SK-N-SH treated with all-trans-retinoic acid at 6 μM for 48 hours (cell line): Measurements from ENCODE around the gene ARFIP1.

Experiments
- ATAC-seq: fragments of 200-7000 bp; cut with Tn5 transposase; 3 replicates; pipeline ENCODE4 v1.9.1; 2020; ENCODE audit warnings: mild to moderate bottlenecking, moderate library complexity
- ARNTL ChIP-seq: fragments of 450-650 bp; formaldehyde crosslinking; IDR thresholded peaks from 2 replicates; pipeline ENCODE4 v1.5.0; 2020; ENCODE audit warnings: low read depth, mild to moderate bottlenecking, moderate library complexity, borderline replicate concordance
- BACH2 ChIP-seq: fragments of 250-450 bp; sonication (Bioruptor Pico); IDR thresholded peaks from 2 replicates; pipeline ENCODE4 v1.9.0; 2021; ENCODE audit warnings: mild to moderate bottlenecking, borderline replicate concordance
- CSDC2 ChIP-seq: fragments of 250-450 bp; sonication (Bioruptor Pico); IDR thresholded peaks from 2 replicates; pipeline ENCODE4 v1.5.0; 2020; ENCODE audit warnings: mild to moderate bottlenecking, moderate library complexity
- ESRRG ChIP-seq: fragments of 250-450 bp; sonication (Bioruptor Pico); IDR thresholded peaks from 2 replicates; pipeline ENCODE4 v1.6.1; 2021; ENCODE audit warnings: mild to moderate bottlenecking
- GLIS3 ChIP-seq: fragments of 250-450 bp; sonication (Bioruptor Pico); IDR thresholded peaks from 2 replicates; pipeline ENCODE4 v1.5.0; 2020; ENCODE audit warnings: mild to moderate bottlenecking, moderate library complexity
- ISL1 ChIP-seq: fragments of 250-450 bp; sonication (Bioruptor Pico); IDR thresholded peaks from 2 replicates; pipeline ENCODE4 v2.1.2; 2022; ENCODE audit warnings: mild to moderate bottlenecking, moderate library complexity
- OSR1 ChIP-seq: fragments of 250-450 bp; sonication (Bioruptor Pico); IDR thresholded peaks from 2 replicates; pipeline ENCODE4 v1.8.0; 2022; ENCODE audit warnings: moderate library complexity, mild to moderate bottlenecking, inconsistent platforms
- PPARA ChIP-seq: fragments of 250-450 bp; sonication (Bioruptor Pico); IDR thresholded peaks from 2 replicates; pipeline ENCODE4 v1.5.0; 2020; ENCODE audit warnings: mild to moderate bottlenecking, borderline replicate concordance
- RARB ChIP-seq: fragments of 250-450 bp; sonication (Bioruptor Pico); IDR thresholded peaks from 2 replicates; pipeline ENCODE4 v1.8.0; 2021; ENCODE audit warnings: mild to moderate bottlenecking, moderate library complexity
- SNAI2 ChIP-seq: fragments of 250-450 bp; sonication (Bioruptor Pico); IDR thresholded peaks from 2 replicates; pipeline ENCODE4 v1.5.0; 2020; ENCODE audit warnings: mild to moderate bottlenecking, moderate library complexity
- TCF4 ChIP-seq: fragments of 250-450 bp; sonication (Bioruptor Pico); IDR thresholded peaks from 2 replicates; pipeline ENCODE4 v1.8.0; 2021; ENCODE audit warnings: mild to moderate bottlenecking, moderate library complexity, borderline replicate concordance
- TOX ChIP-seq: fragments of 250-450 bp; sonication (Bioruptor Pico); IDR thresholded peaks from 2 replicates; pipeline ENCODE4 v1.8.0; 2021; ENCODE audit warnings: mild to moderate bottlenecking, moderate library complexity, borderline replicate concordance
- ZC3H10 ChIP-seq: fragments of 250-450 bp; sonication (Bioruptor Pico); IDR thresholded peaks from 2 replicates; pipeline ENCODE4 v1.5.1; 2021; ENCODE audit warnings: mild to moderate bottlenecking, moderate library complexity
- ZFP3 ChIP-seq: fragments of 250-450 bp; sonication (Bioruptor Pico); IDR thresholded peaks from 2 replicates; pipeline ENCODE4 v1.5.0; 2020; ENCODE audit warnings: mild to moderate bottlenecking, moderate library complexity
- ZFP30 ChIP-seq: fragments of 450-650 bp; formaldehyde crosslinking; IDR thresholded peaks from 2 replicates; pipeline ENCODE4 v1.5.0; 2022; ENCODE audit warnings: mild to moderate bottlenecking, moderate library complexity
- ZNF565 ChIP-seq: fragments of 450-650 bp; formaldehyde crosslinking; conservative IDR thresholded peaks from 2 replicates; pipeline ENCODE4 v1.5.0; 2020; ENCODE audit warnings: low read depth, mild to moderate bottlenecking, moderate library complexity
- ZNF70 ChIP-seq: fragments of 450-650 bp; formaldehyde crosslinking; IDR thresholded peaks from 2 replicates; pipeline ENCODE4 v1.5.0; 2020; ENCODE audit warnings: mild to moderate bottlenecking, moderate library complexity
- ZNF8 ChIP-seq: fragments of 450-650 bp; formaldehyde crosslinking; IDR thresholded peaks from 2 replicates; pipeline ENCODE4 v1.5.0; 2020; ENCODE audit warnings: mild to moderate bottlenecking, moderate library complexity
- TF ChIP-seq, protein P1 (sequence below): fragments of 250-450 bp; sonication (Bioruptor Pico); IDR thresholded peaks from 2 replicates; pipeline ENCODE4 v1.5.0; 2020; ENCODE audit warnings: mild to moderate bottlenecking, moderate library complexity
- TF ChIP-seq, protein P2 (sequence below): fragments of 250-450 bp; sonication (Bioruptor Pico); IDR thresholded peaks from 2 replicates; pipeline ENCODE4 v1.5.1; 2020; ENCODE audit warnings: low read depth, mild to moderate bottlenecking, moderate library complexity
- TF ChIP-seq, protein P3 (sequence below): fragments of 250-450 bp; sonication (Bioruptor Pico); IDR thresholded peaks from 2 replicates; pipeline ENCODE4 v1.8.0; 2021; ENCODE audit warnings: low read depth, mild to moderate bottlenecking, moderate library complexity, borderline replicate concordance
- TF ChIP-seq, protein P4 (sequence below): fragments of 250-450 bp; sonication (Bioruptor Pico); IDR thresholded peaks from 2 replicates; pipeline ENCODE4 v1.5.1; 2021; ENCODE audit warnings: mild to moderate bottlenecking, moderate library complexity

The ARFIP1 gene

DNA sequence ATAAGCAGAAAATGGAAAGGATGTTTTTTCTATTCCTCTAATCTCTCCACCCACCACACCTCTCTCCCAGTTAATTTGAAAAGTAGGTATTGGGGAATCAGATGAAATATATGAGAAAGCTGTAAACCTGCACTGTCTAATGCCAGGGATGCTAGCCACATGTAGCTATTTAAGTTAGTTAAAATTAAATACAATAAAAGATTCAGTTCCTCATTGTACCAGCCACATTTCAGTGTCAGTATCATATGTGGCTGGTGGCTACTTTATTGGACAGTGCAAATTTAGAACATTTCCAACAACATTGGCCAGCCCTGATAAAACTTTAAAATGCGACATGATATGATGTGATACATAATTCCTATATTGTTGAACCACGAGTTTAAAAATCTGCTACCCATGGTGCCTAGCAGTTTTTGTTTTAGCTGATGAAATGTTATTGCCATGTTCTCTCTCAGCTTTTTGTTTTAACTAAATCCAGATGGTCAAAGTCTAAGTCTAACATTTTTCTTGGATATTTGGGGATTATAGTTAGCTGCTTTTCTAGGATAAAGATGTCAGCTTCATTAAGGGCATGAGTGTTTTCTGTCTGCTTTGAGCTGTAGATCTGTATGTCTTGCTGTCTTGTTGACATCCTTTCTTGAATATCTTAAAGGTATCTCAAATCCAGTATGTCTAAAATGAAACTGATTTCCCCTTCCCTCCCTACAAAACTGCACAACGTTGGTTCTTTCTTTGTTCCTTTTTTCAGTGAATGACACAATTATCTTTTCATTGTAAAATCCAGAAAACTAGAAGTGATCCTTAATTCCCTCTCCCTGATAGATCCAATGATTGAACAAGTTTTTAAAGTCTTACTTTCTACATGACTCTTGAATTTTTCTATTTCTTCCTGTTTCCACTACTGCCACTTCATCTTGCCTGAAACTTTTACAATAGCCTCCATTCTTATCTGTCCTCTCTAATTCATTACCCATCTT lies 6.2 kb downstream of the ARFIP1 start:
- ATAC-seq: peak; percentile 35; the same call in 2 of the 3 replicates
- TF ChIP-seq RARB (CRISPR knock-in tag) (no peak), ZC3H10 (CRISPR knock-in tag) (no peak), SNAI2 (no peak), TCF4 (CRISPR knock-in tag) (no peak), CSDC2 (CRISPR knock-in tag) (no peak), BACH2 (CRISPR knock-in tag) (no peak), OSR1 (CRISPR knock-in tag) (no peak), GLIS3 (no peak), PPARA (CRISPR knock-in tag) (no peak), ESRRG (CRISPR knock-in tag) (no peak)

DNA sequence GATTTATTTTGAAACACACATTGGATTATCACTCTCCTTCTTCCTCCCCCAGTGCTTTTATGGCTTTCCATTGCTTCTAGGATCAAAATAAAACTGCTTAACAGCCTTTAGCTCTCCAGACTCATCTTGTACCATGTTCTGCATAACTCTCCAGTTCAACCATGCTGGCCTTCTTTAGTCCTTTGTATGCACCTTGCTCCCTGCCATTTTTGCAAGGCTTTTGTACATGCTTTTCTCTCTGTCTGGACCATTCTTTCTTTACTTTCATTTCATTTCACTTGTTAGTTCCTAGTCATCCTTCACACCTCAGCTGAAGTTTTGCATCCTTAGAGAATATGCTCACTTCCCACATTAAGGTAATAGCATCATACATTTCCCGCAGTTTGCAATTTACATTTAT lies 6.9 kb downstream of the ARFIP1 start:
- TF ChIP-seq ISL1 (CRISPR knock-in tag) (no peak), TCF4 (CRISPR knock-in tag) (no peak), TOX (no peak), RARB (CRISPR knock-in tag) (no peak), OSR1 (CRISPR knock-in tag) (no peak), BACH2 (CRISPR knock-in tag) (no peak), ZNF70 (CRISPR knock-in tag) (no peak), ZNF8 (CRISPR knock-in tag) (no peak)
- TF ChIP-seq, protein P1, sequence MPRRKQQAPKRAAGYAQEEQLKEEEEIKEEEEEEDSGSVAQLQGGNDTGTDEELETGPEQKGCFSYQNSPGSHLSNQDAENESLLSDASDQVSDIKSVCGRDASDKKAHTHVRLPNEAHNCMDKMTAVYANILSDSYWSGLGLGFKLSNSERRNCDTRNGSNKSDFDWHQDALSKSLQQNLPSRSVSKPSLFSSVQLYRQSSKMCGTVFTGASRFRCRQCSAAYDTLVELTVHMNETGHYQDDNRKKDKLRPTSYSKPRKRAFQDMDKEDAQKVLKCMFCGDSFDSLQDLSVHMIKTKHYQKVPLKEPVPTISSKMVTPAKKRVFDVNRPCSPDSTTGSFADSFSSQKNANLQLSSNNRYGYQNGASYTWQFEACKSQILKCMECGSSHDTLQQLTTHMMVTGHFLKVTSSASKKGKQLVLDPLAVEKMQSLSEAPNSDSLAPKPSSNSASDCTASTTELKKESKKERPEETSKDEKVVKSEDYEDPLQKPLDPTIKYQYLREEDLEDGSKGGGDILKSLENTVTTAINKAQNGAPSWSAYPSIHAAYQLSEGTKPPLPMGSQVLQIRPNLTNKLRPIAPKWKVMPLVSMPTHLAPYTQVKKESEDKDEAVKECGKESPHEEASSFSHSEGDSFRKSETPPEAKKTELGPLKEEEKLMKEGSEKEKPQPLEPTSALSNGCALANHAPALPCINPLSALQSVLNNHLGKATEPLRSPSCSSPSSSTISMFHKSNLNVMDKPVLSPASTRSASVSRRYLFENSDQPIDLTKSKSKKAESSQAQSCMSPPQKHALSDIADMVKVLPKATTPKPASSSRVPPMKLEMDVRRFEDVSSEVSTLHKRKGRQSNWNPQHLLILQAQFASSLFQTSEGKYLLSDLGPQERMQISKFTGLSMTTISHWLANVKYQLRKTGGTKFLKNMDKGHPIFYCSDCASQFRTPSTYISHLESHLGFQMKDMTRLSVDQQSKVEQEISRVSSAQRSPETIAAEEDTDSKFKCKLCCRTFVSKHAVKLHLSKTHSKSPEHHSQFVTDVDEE (CRISPR knock-in tag): no peak
- TF ChIP-seq, protein P2, sequence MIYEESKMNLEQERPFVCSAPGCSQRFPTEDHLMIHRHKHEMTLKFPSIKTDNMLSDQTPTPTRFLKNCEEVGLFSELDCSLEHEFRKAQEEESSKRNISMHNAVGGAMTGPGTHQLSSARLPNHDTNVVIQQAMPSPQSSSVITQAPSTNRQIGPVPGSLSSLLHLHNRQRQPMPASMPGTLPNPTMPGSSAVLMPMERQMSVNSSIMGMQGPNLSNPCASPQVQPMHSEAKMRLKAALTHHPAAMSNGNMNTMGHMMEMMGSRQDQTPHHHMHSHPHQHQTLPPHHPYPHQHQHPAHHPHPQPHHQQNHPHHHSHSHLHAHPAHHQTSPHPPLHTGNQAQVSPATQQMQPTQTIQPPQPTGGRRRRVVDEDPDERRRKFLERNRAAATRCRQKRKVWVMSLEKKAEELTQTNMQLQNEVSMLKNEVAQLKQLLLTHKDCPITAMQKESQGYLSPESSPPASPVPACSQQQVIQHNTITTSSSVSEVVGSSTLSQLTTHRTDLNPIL (CRISPR knock-in tag): no peak
- TF ChIP-seq, protein P3, sequence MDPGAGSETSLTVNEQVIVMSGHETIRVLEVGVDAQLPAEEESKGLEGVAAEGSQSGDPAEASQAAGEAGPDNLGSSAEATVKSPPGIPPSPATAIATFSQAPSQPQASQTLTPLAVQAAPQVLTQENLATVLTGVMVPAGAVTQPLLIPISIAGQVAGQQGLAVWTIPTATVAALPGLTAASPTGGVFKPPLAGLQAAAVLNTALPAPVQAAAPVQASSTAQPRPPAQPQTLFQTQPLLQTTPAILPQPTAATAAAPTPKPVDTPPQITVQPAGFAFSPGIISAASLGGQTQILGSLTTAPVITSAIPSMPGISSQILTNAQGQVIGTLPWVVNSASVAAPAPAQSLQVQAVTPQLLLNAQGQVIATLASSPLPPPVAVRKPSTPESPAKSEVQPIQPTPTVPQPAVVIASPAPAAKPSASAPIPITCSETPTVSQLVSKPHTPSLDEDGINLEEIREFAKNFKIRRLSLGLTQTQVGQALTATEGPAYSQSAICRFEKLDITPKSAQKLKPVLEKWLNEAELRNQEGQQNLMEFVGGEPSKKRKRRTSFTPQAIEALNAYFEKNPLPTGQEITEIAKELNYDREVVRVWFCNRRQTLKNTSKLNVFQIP: no peak

DNA sequence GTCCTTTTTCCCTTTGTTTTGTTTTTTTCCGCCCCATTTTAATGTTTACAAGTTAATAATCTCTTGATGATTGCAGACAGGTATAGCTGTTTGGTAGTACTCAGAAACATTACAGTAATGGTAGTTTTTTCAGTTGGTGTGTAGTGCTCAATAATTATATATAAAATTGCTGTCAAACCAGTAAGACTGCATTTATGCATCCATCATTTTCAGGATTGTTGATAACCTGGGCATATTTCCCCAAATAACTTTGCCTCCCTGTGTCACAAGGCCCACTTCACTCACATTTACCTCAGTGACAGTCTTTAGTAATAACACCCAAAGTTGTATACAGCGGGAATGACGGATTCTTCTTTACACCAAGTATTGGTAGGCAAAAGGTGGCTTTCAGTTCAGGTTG lies 16.1 kb downstream of the ARFIP1 start:
- TF ChIP-seq ISL1 (CRISPR knock-in tag) (no peak), ARNTL (CRISPR knock-in tag) (no peak), ESRRG (CRISPR knock-in tag) (no peak), ZNF8 (CRISPR knock-in tag) (no peak), RARB (CRISPR knock-in tag) (no peak), TOX (no peak), GLIS3 (no peak), PPARA (CRISPR knock-in tag) (no peak), CSDC2 (CRISPR knock-in tag) (no peak), ZC3H10 (CRISPR knock-in tag) (no peak), ZFP30 (CRISPR knock-in tag) (no peak), ZNF565 (CRISPR knock-in tag) (no peak), OSR1 (CRISPR knock-in tag) (no peak), BACH2 (CRISPR knock-in tag) (no peak), SNAI2 (no peak), ZFP3 (CRISPR knock-in tag) (no peak)
- TF ChIP-seq, protein P1 (CRISPR knock-in tag): no peak
- TF ChIP-seq, protein P4, sequence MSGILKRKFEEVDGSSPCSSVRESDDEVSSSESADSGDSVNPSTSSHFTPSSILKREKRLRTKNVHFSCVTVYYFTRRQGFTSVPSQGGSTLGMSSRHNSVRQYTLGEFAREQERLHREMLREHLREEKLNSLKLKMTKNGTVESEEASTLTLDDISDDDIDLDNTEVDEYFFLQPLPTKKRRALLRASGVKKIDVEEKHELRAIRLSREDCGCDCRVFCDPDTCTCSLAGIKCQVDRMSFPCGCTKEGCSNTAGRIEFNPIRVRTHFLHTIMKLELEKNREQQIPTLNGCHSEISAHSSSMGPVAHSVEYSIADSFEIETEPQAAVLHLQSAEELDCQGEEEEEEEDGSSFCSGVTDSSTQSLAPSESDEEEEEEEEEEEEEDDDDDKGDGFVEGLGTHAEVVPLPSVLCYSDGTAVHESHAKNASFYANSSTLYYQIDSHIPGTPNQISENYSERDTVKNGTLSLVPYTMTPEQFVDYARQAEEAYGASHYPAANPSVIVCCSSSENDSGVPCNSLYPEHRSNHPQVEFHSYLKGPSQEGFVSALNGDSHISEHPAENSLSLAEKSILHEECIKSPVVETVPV (CRISPR knock-in tag): no peak
- TF ChIP-seq, protein P2 (CRISPR knock-in tag): no peak
- TF ChIP-seq, protein P3: no peak
- no peak for ATAC-seq

More for the DNA sequence above, 6.9 kb downstream of the ARFIP1 start:
- ATAC-seq: no peak
